ENCODE data around the gene MACO1.

Gene MACO1

DNA sequence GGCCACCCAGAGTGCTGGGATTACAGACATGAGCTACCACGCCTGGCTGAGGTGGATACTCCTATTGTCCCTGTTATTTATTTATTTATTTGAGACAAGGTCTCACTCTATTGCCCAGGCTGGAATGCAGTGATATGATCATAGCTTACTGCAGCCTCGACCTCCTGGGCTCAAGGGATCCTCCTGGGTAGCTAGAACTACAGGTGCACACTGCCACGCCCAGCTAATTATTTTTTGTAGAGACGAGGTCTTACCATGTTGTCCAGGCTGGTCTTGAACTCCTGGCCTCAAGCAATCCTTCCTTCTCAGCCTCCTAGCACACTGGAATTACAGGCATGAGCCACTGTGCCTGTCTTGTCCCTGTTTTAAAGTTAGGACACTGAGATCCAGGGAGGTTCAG is 117.9 kb downstream of the MACO1 start:
- Histone ChIP-seq H3K4me3 (no peak overlapping the region), H3K9me3 (no peaks in the 10 kb centered on the region), H3K27ac (peak overlapping the region; percentile 75 to 79), H3K27me3 (no peaks in the 10 kb centered on the region), H3K4me1 (peaks cover 0 to 92% (median 53%) of the 10 kb centered on the region in 4 donors), H3K36me3 (no peaks in the 10 kb centered on the region)
- TF ChIP-seq, protein P1, sequence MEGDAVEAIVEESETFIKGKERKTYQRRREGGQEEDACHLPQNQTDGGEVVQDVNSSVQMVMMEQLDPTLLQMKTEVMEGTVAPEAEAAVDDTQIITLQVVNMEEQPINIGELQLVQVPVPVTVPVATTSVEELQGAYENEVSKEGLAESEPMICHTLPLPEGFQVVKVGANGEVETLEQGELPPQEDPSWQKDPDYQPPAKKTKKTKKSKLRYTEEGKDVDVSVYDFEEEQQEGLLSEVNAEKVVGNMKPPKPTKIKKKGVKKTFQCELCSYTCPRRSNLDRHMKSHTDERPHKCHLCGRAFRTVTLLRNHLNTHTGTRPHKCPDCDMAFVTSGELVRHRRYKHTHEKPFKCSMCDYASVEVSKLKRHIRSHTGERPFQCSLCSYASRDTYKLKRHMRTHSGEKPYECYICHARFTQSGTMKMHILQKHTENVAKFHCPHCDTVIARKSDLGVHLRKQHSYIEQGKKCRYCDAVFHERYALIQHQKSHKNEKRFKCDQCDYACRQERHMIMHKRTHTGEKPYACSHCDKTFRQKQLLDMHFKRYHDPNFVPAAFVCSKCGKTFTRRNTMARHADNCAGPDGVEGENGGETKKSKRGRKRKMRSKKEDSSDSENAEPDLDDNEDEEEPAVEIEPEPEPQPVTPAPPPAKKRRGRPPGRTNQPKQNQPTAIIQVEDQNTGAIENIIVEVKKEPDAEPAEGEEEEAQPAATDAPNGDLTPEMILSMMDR (IDR thresholded peaks at IDR 0.05): no peak
- intact Hi-C loops (cut with DNase I; ENCODE audit: low total_unique reads): loop anchor here (5.0 kb wide), 1 partner anchor 259 kb away; no protein-coding TSS in a partner anchor
- DNase-seq: no peak

DNA sequence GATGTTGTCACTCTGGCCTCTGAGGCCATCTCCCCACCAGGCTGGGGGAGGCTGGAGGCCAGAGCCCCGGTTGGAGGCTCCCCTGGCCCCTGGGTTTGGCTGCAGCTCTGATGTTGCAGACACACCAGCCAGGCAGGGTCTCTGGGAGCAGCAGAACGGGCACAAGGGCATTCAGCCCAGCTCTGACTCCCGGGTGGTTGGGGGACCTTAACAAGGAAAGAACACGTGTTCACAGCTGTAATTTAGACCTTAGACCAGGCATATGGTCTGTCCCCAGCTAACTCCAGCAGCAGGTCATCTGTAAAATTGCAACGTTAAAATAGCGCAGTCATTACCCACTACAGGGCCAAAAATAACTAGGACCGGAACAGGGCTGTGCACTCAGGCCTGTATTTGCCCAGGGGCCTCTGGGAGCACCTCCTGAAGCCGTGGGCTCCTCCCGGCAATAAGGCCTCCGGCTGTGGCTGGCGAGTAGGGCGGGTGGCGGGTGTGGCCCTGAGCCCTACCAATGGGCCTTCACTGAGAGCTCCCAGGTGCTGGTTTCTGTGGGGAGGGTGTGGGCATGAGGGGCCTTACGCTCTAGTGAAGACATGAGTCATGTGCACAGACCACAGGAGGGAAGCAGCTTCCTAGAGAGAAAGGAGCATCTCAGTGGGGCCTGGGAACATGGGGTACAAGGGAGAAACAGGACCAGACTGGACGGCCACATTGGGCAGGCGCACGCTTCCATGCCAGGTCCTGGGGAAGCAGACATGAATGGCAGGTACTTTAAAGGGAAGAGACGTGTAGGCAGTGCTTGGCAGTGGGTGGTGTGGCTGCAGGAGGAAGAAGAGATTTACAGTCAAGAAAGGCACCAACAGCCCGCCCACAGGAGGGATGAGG is 118.8 kb downstream of the MACO1 start:
- intact Hi-C loops (cut with DNase I; ENCODE audit: low total_unique reads): loop anchor here (5.0 kb wide), 1 partner anchor 258 kb away; no protein-coding TSS in a partner anchor
- H3K27me3 ChIP-seq: no peaks in the 10 kb centered on the region
- peak overlapping the region in 1 of 2 donors; percentile 12 for H3K4me3 ChIP-seq
- peaks cover 0 to 96% (median 51%) of the 10 kb centered on the region in 4 donors for H3K4me1 ChIP-seq
- no peaks in the 10 kb centered on the region for H3K9me3 ChIP-seq
- TF ChIP-seq, protein P1 (IDR thresholded peaks at IDR 0.05): no peak
- H3K27ac ChIP-seq: peak overlapping the region; percentile 75 to 79
- DNase-seq: peak in 1 of 2 donors; percentile 88
- peaks cover 0 to 6% (median 4%) of the 10 kb centered on the region in 3 donors for H3K36me3 ChIP-seq

Data from tibial artery (tissue), 4 donors.